Pons (tissue), 1 donor: ENCODE results near the gene OSBP2.

Source experiments
- DNase-seq: peaks from one replicate; pipeline ENCODE4 v3.0.0-alpha.2; 2016; ENCODE audit warnings: low spot score

The OSBP2 gene

GRCh38 chr22:30843245-30843644 is 148.6 kb downstream of the OSBP2 start:
- DNase-seq: no peak

GRCh38 chr22:30847583-30847982 is 152.9 kb downstream of the OSBP2 start:
- no peak for DNase-seq

- no peak for DNase-seq
Measured at GRCh38 chr22:30855266-30855665, 160.6 kb downstream of the OSBP2 start.

GRCh38 chr22:30855677-30856518 is 161.2 kb downstream of the OSBP2 start:
- no peak for DNase-seq

GRCh38 chr22:30856741-30857502 is 162.2 kb downstream of the OSBP2 start:
- DNase-seq: no peak

GRCh38 chr22:30857791-30858190 is 163.1 kb downstream of the OSBP2 start:
- DNase-seq: no peak

- DNase-seq: no peak
Measured at GRCh38 chr22:30858976-30859713, 164.5 kb downstream of the OSBP2 start.

GRCh38 chr22:30859714-30860095 is 165.0 kb downstream of the OSBP2 start:
- DNase-seq: no peak

- no peak for DNase-seq
Measured at GRCh38 chr22:30860176-30861105, 165.8 kb downstream of the OSBP2 start.

- no peak for DNase-seq
Measured at GRCh38 chr22:30861131-30861530, 166.5 kb downstream of the OSBP2 start.

GRCh38 chr22:30861688-30862552 is 167.2 kb downstream of the OSBP2 start:
- DNase-seq: no peak

- DNase-seq: no peak
Measured at GRCh38 chr22:30863081-30863833, 168.6 kb downstream of the OSBP2 start.

GRCh38 chr22:30864441-30865420 is 170.1 kb downstream of the OSBP2 start:
- no peak for DNase-seq

- no peak for DNase-seq
Measured at GRCh38 chr22:30865656-30866055, 171.0 kb downstream of the OSBP2 start.

- DNase-seq: no peak
Measured at GRCh38 chr22:30866216-30866615, 171.5 kb downstream of the OSBP2 start.

GRCh38 chr22:30866811-30867271 is 172.2 kb downstream of the OSBP2 start:
- no peak for DNase-seq

- no peak for DNase-seq
Measured at GRCh38 chr22:30867746-30868662, 173.3 kb downstream of the OSBP2 start.
